Raji (cell line): ENCODE results near the gene ZNF823.

Source experiments
- POLR2A ChIP-seq: IDR thresholded peaks from 2 replicates; pipeline ENCODE4 v1.6.1; 2011; ENCODE audit warnings: low read depth, low read length, control low read depth; ENCODE audit not compliant: insufficient read depth

ZNF823 gene

DNA sequence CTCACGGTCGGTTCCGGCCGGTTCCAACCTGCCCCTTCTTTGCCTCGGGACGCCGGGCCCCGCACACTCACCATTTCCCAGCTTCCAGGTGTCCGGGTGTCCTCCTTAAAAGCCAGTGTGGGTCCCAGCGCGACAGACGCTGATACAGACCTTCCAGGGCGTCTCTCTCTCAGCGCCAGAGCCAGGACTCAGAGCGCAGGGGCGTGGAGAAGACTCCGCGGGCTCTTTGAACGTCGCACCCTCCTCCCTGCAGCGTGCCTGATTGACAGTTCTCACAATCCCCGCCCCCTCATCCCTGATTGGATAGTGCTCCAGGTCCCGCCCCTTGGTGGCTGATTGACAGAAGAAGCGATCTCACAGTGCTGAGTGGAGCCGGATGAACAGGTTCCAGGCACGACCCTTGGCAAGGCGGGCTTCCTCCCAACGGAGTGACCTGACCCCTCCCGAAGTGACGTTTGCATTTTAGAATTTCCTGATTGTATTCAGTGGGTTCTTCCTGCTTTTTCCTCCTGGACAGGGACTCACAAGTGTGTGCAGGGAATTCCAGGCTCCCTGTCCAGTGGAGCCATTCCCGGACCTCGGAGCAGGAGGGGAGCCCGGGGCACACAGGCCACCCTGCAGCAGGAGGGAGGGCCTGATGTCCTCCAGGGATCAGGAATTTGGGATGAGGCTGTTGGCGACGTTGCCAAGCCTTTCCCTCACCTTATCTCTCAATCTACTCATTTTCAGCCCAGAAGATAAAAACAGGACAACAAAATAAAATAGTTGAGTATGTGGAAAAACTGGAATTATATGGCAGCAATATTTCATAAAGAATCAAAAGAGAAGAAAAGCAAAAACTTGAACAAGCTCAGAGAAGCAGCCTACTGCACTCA is at the start of gene ZNF823:
Gene ZNF823 (minus strand): TSS at position 201 of the 875 bp plus-strand sequence. CDS start 127 bp downstream, at position 74.
- TF ChIP-seq POLR2A: peak; percentile 86

DNA sequence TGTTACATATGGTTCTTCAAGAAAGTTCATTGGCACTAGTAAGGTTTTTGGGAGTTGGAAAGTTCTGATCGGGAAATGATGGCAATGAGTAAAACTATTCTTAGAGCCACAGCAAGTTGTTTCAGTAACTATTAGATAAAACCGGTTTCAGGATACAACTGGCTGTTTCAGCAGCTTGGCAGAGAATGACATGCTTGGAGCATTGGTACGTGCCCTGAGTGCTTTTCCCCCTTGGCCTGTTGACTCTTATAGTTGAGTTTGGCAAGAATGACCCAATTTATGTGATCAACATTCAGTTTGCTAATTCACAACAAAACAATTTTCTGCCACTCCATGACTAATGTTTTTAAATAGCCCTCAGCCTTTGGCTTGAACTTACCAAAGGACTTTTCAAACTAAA is 48.8 kb upstream of the ZNF823 start:
- no peak for TF ChIP-seq POLR2A

DNA sequence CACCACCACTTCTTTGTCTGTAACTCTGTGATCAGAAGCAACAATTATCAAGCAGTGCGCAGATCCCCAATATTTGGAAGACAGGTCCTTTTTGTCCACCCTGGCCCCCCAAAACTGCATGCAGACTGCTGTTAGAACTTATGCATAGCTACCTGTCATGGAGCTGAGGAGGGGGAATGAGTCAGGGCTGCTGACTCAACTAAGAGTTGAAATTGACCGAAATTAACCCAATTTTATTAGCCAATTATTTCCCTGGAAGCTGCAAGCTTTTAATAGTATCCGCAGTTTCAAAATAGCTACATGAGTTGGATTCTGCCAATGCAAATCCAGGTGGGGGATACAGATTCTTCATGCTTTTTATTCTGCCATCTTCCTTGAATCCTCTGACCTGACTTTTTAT is 45.6 kb upstream of the ZNF823 start:
- TF ChIP-seq POLR2A: no peak

DNA sequence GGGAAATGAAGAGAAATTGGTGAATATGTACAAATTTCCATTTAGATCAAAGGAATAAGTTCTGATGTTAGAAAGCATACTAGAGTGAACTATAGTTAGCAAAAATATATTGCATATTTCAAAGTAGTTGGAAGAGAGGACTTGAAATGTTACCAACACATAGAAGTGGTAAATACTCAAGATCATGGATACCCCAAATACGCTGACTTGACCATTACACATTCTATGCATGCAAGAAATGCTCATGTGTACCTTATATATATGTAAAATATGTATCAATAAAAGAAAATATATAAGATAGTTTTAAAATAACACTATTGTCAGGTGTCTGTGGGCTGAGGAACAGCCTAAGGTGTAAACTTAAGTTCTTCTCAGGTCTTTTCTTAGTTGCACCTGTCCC is 45.0 kb upstream of the ZNF823 start:
- no peak for TF ChIP-seq POLR2A

DNA sequence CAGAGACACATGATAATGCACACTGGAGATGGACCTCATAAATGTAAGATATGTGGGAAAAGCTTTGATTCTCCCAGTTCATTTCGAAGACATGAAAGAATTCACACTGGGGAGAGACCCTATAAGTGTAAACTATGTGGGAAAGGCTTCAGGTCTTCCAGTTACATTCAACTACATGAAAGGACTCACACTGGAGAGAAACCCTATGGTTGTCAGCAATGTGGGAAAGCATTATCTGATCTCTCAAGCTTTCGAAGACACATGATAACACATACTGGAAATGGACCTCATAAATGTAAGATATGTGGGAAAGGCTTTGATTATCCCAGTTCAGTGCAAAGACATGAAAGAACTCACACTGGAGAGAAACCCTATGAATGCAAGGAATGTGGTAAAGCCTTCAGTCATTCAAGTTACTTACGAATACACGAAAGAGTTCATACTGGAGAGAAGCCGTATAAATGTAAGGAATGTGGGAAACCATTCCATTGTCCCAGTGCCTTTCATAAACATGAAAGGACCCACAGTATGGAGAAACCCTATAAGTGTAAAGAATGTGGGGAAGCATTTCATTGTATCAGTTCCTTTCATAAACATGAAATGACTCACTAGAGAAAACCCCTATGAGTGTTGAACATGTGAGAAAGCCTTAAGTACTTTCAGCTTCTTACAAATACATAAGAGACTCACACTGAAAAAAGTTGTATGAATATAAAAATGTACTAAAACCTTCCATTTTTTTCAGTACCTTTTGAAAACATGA is 42.7 kb upstream of the ZNF823 start:
- TF ChIP-seq POLR2A: no peak

DNA sequence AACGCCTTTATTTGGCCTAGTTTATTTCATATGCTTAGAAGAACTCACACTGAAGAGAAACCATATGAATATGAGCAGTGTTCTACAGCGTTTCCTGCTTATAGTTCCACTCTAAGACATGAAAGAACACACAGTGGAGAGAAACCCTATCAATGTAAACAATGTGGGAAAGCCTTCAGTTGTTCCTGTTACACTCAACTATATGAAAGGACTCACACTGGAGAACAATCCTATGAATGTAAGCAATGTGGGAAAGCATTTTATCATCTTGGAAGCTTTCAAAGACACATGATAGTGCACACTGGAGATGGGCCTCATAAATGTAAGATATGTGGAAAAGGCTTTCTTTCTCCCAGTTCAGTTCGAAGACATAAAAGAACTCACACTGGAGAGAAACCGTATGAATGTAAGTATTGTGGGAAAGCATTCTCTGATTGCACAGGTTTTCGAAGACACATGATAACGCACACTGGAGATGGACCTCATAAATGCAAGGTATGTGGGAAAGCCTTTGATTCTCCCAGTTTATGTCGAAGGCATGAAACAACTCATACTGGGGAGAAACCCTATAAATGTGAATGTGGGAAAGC is 41.8 kb upstream of the ZNF823 start:
- TF ChIP-seq POLR2A: no peak

DNA sequence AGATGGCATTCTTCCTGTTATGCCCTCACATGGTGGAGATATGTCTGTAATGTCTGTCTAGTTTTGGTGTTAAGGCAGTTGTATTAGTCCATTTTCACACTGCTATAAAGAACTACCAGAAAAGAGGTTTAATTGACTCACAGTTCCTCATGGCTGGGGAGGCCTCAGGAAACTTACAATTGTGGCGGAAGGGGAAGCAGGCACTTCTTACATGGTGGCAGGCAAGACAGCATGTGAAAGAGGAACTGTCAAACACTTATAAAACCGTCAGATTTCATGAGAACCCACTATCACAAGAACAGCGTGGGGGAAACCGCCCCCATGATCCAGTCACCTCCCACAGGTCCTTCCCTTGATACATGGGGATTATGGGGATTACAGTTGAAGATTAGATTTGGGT is 31.2 kb upstream of the ZNF823 start:
- TF ChIP-seq POLR2A: no peak

DNA sequence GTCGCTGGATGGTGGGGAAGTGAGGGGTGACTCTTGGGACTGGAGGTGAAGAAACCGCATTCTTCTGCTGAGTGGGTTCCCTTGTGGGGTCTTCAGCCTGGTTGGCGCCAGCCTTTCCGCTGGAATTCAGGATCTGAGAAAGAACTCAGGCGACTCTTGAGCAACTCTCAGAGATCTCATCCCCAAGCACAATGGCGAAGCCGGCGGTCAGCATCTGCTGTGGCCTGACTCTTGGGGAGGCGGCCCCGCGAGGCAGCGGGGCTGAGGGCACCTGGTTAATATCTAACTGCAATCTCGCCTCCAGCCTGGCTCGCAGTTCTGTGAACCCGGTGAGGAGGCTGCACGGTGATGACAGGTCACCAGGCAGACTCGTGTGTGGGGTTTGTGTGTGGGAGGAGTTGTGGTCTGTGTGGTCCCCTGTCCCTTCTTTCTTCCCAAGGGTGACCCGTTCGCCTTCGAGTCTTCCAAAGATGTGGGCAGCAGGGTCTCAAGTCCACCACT is 28.9 kb upstream of the ZNF823 start:
- TF ChIP-seq POLR2A: no peak

DNA sequence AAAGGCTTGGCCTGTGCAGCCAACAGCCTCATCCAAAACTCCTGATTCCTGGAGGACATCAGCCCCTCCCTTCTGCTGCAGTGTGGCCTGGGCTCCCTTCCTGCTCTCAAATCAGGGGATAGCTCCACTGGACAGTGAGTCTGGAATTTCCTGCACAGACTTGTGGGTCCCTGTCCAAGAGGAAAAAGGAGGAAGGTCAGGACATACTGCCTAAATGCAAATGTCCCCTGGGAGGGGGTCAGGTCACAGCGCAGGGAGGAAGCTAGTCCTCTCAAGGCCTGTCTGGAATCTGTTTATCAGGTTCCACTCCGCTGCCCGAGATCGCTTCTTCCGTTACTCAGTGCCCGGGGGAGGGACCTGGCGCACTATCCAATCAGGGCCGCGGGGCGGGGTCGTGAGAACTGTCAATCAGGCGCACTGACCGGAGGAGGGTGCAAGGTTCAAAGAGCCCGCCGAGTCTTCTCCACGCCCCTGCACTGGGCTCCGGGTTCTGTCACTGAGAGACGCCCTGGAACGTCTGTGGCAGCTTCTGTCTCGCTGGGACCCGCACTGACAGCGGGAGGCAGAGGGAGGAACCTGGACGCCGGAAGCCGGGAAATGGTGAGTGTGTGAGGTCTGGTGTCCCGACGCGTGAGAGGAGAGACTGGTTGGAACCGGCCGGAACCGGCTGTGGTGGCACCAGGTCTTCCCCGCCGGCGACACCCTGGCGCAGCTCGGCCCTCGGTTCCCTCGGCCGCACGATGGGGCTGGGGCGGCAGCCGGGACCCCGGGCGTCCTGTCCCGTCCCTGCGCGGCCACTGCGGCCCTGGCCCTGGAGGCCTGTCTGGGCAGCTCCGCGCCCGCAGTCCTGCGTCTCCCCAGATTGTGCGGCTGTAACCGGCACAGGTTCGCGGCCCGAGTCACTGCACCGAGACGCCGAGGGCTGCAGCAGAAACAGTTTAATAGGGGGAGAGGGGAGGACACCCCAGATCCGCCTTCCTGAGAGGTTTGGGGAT is 28.1 kb upstream of the ZNF823 start, which contains the start of gene ZNF441:
Gene ZNF441 (plus strand): TSS at position 404 of the 995 bp plus-strand sequence. CDS start 194 bp downstream, at position 598.
- TF ChIP-seq POLR2A: peak; percentile 73

DNA sequence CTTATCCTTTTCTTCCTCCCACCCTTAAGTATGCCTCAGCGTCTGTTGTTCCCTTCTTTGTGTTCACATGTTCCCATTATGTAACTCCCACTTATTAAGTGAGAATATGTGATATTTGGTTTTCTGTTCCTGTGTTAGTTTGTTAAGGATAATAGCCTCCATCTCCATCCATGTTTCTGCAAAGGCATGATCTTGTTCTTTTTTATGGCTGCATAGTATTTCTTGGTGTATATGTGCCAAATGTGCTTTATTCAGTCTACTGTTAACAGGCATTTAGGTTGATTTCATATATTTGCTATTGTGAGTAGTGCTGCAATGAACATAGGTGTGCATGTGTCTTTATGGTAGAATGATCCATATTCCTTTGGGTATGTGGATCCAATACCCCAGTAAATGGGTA is 24.9 kb upstream of the ZNF823 start:
- TF ChIP-seq POLR2A: no peak

DNA sequence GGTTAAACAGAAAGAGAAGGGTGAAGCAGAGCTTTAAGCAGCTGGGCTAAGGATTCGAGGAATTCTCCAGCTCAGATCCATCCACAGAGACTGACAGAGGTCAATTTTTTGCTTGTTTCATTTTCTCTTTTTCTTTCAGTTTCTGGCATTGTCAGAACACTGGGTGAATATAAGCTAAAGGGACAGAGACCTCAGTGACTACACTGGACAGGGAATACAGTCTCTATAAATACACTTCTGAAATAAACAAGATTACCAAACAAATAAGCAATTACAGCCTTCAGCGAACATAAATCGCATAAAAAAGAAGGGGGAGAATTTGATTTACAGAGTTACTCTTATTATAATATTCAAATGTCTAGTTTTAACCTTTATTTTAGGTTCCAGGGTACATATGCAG is 24.4 kb upstream of the ZNF823 start:
- no peak for TF ChIP-seq POLR2A

DNA sequence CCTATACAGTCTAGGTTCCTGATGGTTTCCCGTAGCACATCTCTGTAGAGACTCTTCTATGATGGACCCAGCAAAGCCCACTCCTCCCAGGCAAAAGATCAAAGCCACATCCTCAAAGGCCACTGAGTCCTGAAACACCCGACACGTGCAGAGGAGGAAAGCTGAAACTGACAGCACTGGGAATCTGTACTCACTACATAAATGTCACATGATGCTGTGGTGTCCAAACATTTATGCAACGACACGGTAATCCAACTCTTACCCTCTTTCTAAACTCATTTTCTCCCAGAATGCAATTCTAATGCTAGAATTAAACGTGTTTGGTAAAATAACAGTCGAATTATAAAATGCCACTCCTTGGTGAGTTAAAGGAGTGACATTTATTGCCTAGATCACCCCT is 21.1 kb upstream of the ZNF823 start:
- TF ChIP-seq POLR2A: no peak

DNA sequence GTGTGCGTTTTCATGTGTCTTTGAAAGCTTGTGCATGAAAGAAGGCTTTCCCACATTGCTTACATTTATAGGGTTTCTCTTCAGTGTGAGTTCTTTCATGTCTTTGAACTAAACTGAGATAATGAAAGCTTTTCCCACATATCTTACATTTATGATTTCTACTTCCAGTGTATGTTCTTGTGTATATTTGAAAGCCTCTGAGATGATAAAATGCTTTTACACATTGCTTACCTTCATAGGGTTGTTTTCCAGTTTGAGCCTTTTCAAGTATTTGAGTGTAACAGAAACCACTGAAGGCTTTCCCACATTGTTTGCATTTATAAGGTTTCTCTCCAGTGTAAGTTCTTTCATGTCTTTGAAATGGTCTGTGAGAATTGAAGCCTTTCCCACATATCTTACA is 18.2 kb upstream of the ZNF823 start:
- TF ChIP-seq POLR2A: no peak

DNA sequence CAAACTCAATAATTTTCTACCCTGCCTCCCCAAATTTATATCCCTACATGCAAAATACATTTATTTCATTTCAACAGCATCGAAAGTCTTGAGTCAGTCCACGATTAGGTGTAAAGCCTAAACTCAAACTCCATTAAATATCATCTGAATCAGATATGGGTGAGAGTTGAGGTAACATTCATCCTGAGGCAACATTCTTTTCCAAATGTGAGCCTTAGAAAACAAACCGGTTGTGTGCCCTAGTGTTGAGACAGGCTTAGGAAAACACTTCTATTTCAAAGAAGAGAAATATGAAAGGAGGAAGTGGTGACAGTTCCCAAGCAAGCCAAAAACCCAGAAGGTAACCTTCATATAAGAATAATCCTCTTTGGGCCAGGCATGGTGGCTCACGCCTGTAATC is 15.9 kb upstream of the ZNF823 start:
- TF ChIP-seq POLR2A: no peak
